PC-3 (cell line): Measurements from ENCODE around the gene HDAC8. TPM values are rescaled to one million over a fixed set of nuclear protein-coding genes. Genes with fewer than 3 reads are reported as not detected.

Experiments
- ATAC-seq: fragments of 200-7000 bp; cut with Tn5 transposase; 2 replicates; pipeline ENCODE4 v1.9.1; 2020; ENCODE audit warnings: mild to moderate bottlenecking, moderate library complexity
- BruUV-seq: library from RNA; stranded (reverse); fragments of 400-500 nt; replicated peaks from 2 replicates; lab custom pipeline; 2021; lab: Mats Ljungman, UMichigan
- CTCF ChIA-PET: fragments of 300-600 bp; sonication (Branson Sonifier 250); formaldehyde crosslinking; loops from one replicate; lab custom pipeline; 2022; ENCODE audit warnings: antibody characterized with exemption; lab: Charles Lee
- POLR2A ChIA-PET: fragments of 300-600 bp; sonication (Branson Sonifier 250); formaldehyde crosslinking; loops from one replicate; lab custom pipeline; 2022; ENCODE audit warnings: antibody characterized with exemption; ENCODE audit not compliant: unreplicated experiment; lab: Charles Lee
- DNase-seq: peaks from one replicate; pipeline ENCODE4 v3.0.0-alpha.2; 2015
- H2AFZ ChIP-seq: fragments of 300-600 bp; sonication (generic); 2 replicates; pipeline ENCODE4 v1.6.0; 2016; ENCODE audit warnings: antibody characterized with exemption, low read length
- H3F3A ChIP-seq: fragments of 300-600 bp; sonication (generic); one replicate; pipeline ENCODE4 v1.6.0; 2017; ENCODE audit warnings: antibody characterized with exemption, low read length, control low read depth, mild to moderate bottlenecking; ENCODE audit not compliant: unreplicated experiment
- H3K27ac ChIP-seq: fragments of 300-600 bp; sonication (generic); 2 replicates; pipeline ENCODE4 v1.5.1; 2016; ENCODE audit warnings: mild to moderate bottlenecking, low read length
- H3K27me3 ChIP-seq: fragments of 300-600 bp; sonication (generic); 2 replicates; pipeline ENCODE4 v1.6.1; 2016; ENCODE audit warnings: low read length, mixed read lengths
- H3K36me3 ChIP-seq: fragments of 300-600 bp; sonication (generic); 2 replicates; pipeline ENCODE4 v1.6.1; 2016; ENCODE audit warnings: low read depth, mixed run types, low read length, mixed read lengths
- H3K4me1 ChIP-seq: fragments of 300-600 bp; sonication (generic); 2 replicates; pipeline ENCODE4 v1.5.1; 2016; ENCODE audit warnings: low read length; ENCODE audit not compliant: insufficient read depth
- H3K4me2 ChIP-seq: fragments of 300-600 bp; sonication (generic); 2 replicates; pipeline ENCODE4 v1.6.0; 2016; ENCODE audit warnings: low read length
- H3K4me3 ChIP-seq: fragments of 300-600 bp; sonication (generic); 2 replicates; pipeline ENCODE4 v1.5.1; 2016; ENCODE audit warnings: mild to moderate bottlenecking, low read length, mixed read lengths
- H3K79me2 ChIP-seq: fragments of 300-600 bp; sonication (generic); 2 replicates; pipeline ENCODE4 v1.6.1; 2017; ENCODE audit warnings: low read length, mixed read lengths
- H3K9ac ChIP-seq: fragments of 300-600 bp; sonication (generic); 2 replicates; pipeline ENCODE4 v1.6.0; 2016; ENCODE audit warnings: mild to moderate bottlenecking, low read length
- H3K9me2 ChIP-seq: fragments of 300-600 bp; sonication (generic); replicated peaks from 2 replicates; pipeline ENCODE4 v1.6.1; 2016; ENCODE audit warnings: mixed run types, low read length, mixed read lengths
- H3K9me3 ChIP-seq: fragments of 300-600 bp; sonication (generic); 2 replicates; pipeline ENCODE4 v1.6.1; 2016; ENCODE audit warnings: low read length, mixed read lengths
- H4K20me1 ChIP-seq: fragments of 300-600 bp; sonication (generic); 2 replicates; pipeline ENCODE4 v1.6.1; 2016; ENCODE audit warnings: low read length, mixed read lengths
- CTCF ChIP-seq: fragments of 300-600 bp; sonication (generic); conservative IDR thresholded peaks from 2 replicates; pipeline ENCODE4 v1.5.1; 2017; ENCODE audit warnings: antibody characterized with exemption, low read depth, mild to moderate bottlenecking, low read length
- EZH2 ChIP-seq: fragments of 300-600 bp; sonication (generic); IDR thresholded peaks from one replicate; pipeline ENCODE4 v1.6.1; 2017; ENCODE audit warnings: antibody characterized with exemption, mild to moderate bottlenecking, low read length; ENCODE audit not compliant: unreplicated experiment
- EZH2phosphoT487 ChIP-seq: fragments of 300-600 bp; sonication (generic); IDR thresholded peaks from 2 replicates; pipeline ENCODE4 v1.6.1; 2018; ENCODE audit warnings: mild to moderate bottlenecking, antibody characterized with exemption, low read length, borderline replicate concordance
- intact Hi-C: fragments of 100-400 bp; cut with micrococcal nuclease; formaldehyde crosslinking; loops from 2 replicates; pipeline ENCODE4 v1.9.0; 2023
- total RNA-seq: library from RNA; depleted of rRNA; stranded (reverse); fragments of >200 nt; gene quantifications from 2 replicates; pipeline ENCODE4 v1.2.3, GENCODE V29; 2014

HDAC8 gene
- total RNA-seq, 1 experiment from 2014 or later, result 40.5 TPM

GRCh38 chrX:72340626-72341025 is 232.0 kb downstream of the HDAC8 start:
- no TSS peak for BruUV-seq
- Histone ChIP-seq H3K79me2 (no peaks in the 10 kb centered on the region), H4K20me1 (no peaks in the 10 kb centered on the region), H3K36me3 (no peaks in the 10 kb centered on the region), H3K9me3 (no peaks in the 10 kb centered on the region), H3K9me2 (no peaks in the 10 kb centered on the region), H3K9ac (no peak overlapping the region), H3K4me1 (no peaks in the 10 kb centered on the region), H3F3A (no peaks in the 10 kb centered on the region), H3K27me3 (no peaks in the 10 kb centered on the region), H3K27ac (no peak overlapping the region), H3K4me3 (no peak overlapping the region), H2AFZ (no peak overlapping the region), H3K4me2 (no peak overlapping the region)
- POLR2A ChIA-PET, result no interaction called here
- TF ChIP-seq EZH2phosphoT487 (no peak), CTCF (no peak), EZH2 (no peak)
- DNase-seq, result no peak
- no peak for ATAC-seq
- CTCF ChIA-PET, result no interaction called here
- intact Hi-C loops, result no loop called here

GRCh38 chrX:72340041-72340440 is 232.6 kb downstream of the HDAC8 start:
- H3K9me2 ChIP-seq, result no peaks in the 10 kb centered on the region
- no peaks in the 10 kb centered on the region for H3K27me3 ChIP-seq
- CTCF ChIA-PET, result no interaction called here
- H3K9ac ChIP-seq, result no peak overlapping the region
- no peaks in the 10 kb centered on the region for H4K20me1 ChIP-seq
- no peaks in the 10 kb centered on the region for H3K9me3 ChIP-seq
- DNase-seq (no peak), ATAC-seq (no peak)
- TF ChIP-seq EZH2 (no peak), CTCF (no peak), EZH2phosphoT487 (no peak)
- POLR2A ChIA-PET, result no interaction called here
- no peaks in the 10 kb centered on the region for H3K36me3 ChIP-seq
- no peak overlapping the region for H3K27ac ChIP-seq
- H3K4me3 ChIP-seq, result no peak overlapping the region
- no TSS peak for BruUV-seq
- no peaks in the 10 kb centered on the region for H3K4me1 ChIP-seq
- H3K79me2 ChIP-seq, result no peaks in the 10 kb centered on the region
- H2AFZ ChIP-seq, result no peak overlapping the region
- H3K4me2 ChIP-seq, result no peak overlapping the region
- intact Hi-C loops, result no loop called here
- no peaks in the 10 kb centered on the region for H3F3A ChIP-seq

DNA sequence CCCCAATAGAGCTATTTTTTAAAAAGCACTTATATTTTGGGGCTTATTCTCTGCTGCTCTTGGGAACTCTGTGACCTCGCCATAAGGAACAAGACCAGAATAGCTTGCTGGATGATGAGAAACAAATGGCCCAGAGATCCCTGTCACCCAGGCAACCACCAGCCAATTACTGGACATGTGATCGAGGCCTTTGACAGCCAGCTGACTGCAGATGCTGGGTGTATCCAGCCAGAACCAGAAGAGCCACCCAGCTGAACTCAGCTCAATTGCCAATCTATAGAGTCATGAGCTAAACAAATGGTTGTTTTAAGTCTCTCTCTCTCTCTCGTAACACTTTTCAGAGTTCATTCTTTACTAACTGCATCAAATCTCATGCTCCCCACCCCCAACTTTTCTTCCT is 242.5 kb downstream of the HDAC8 start:
- Histone ChIP-seq H3K27ac (no peak overlapping the region), H3K4me3 (no peak overlapping the region), H3K9me2 (no peaks in the 10 kb centered on the region), H3K79me2 (no peaks in the 10 kb centered on the region), H3F3A (no peaks in the 10 kb centered on the region), H3K27me3 (no peaks in the 10 kb centered on the region), H3K4me2 (no peak overlapping the region), H3K36me3 (no peaks in the 10 kb centered on the region), H3K9ac (no peak overlapping the region), H4K20me1 (no peaks in the 10 kb centered on the region), H2AFZ (no peak overlapping the region), H3K4me1 (no peaks in the 10 kb centered on the region), H3K9me3 (no peaks in the 10 kb centered on the region)
- ChIA-PET CTCF (no interaction called here), POLR2A (no interaction called here)
- TF ChIP-seq EZH2phosphoT487 (no peak), EZH2 (no peak), CTCF (no peak)
- ATAC-seq, result no peak
- intact Hi-C loops, result no loop called here
- no peak for DNase-seq
- BruUV-seq, result no TSS peak
